Liver (tissue), 9 donors: ENCODE results near the gene CNOT8. TPM values are rescaled to one million over a fixed set of nuclear protein-coding genes. Genes with fewer than 3 reads are reported as not detected.

Source experiments
- DNase-seq: peaks from one replicate; pipeline ENCODE4 v3.0.0-alpha.2; 2017; ENCODE audit warnings: low spot score
- H3K27ac ChIP-seq, 2 donors: one replicate each; pipeline ENCODE4 v1.7.0; 2013; ENCODE audit warnings: inconsistent platforms in 2 of 2, low read length in 2 of 2, control low read depth in 1 of 2, low read depth in 1 of 2, mild to moderate bottlenecking in 1 of 2
- H3K27me3 ChIP-seq, 4 donors: one replicate each; pipeline versions ENCODE4 v1.6.1 to v1.7.0; 2013; ENCODE audit warnings: low read length in 3 of 4, inconsistent platforms in 1 of 4, mild to moderate bottlenecking in 1 of 4, moderate library complexity in 1 of 4; ENCODE audit not compliant: control insufficient read depth in 4 of 4, insufficient read depth in 4 of 4
- H3K36me3 ChIP-seq, 4 donors: one replicate each; pipeline versions ENCODE4 v1.6.1 to v1.7.0; 2013; ENCODE audit warnings: low read length in 3 of 4, mild to moderate bottlenecking in 3 of 4, low read depth in 1 of 4, moderate library complexity in 1 of 4; ENCODE audit not compliant: control insufficient read depth in 4 of 4, insufficient read depth in 3 of 4
- H3K4me1 ChIP-seq, 4 donors: one replicate each; pipeline versions ENCODE4 v1.6.1 to v1.7.0; 2013; ENCODE audit warnings: low read length in 3 of 4, mild to moderate bottlenecking in 3 of 4, moderate library complexity in 1 of 4; ENCODE audit not compliant: control insufficient read depth in 4 of 4, insufficient read depth in 4 of 4
- H3K4me3 ChIP-seq, 3 donors: one replicate each; pipeline versions ENCODE4 v1.6.1 to v1.7.0; 2013; ENCODE audit warnings: low read length in 3 of 3, control low read depth in 1 of 3, low read depth in 1 of 3, mild to moderate bottlenecking in 1 of 3
- H3K9ac ChIP-seq, 2 donors: one replicate each; pipeline ENCODE4 v1.7.0; 2013; ENCODE audit warnings: low read length in 2 of 2, mild to moderate bottlenecking in 2 of 2, moderate library complexity in 2 of 2, control low read depth in 1 of 2, low read depth in 1 of 2
- H3K9me3 ChIP-seq, 4 donors: one replicate each; pipeline versions ENCODE4 v1.6.1 to v1.7.0; 2013; ENCODE audit warnings: low read length in 3 of 4; ENCODE audit not compliant: control insufficient read depth in 4 of 4
- ATF3 ChIP-seq: IDR thresholded peaks from 2 replicates; pipeline ENCODE4 v1.6.1; 2016; ENCODE audit warnings: antibody characterized with exemption
- CTCF ChIP-seq: fragments of 150-350 bp; IDR thresholded peaks from 2 replicates; pipeline ENCODE4 v1.5.1; 2017; ENCODE audit warnings: improper control_type of control experiment, low read depth, low read length; ENCODE audit not compliant: missing input control
- EGR1 ChIP-seq, 2 donors: IDR thresholded peaks; 2 replicates each; pipeline ENCODE4 v1.6.1; 2016 to 2018; ENCODE audit warnings: antibody characterized with exemption in 2 of 2, low read depth in 2 of 2
- FOXA1 ChIP-seq: IDR thresholded peaks from 2 replicates; pipeline ENCODE4 v1.6.1; 2016; ENCODE audit warnings: antibody characterized with exemption
- FOXA2 ChIP-seq: IDR thresholded peaks from 2 replicates; pipeline ENCODE4 v1.6.1; 2016; ENCODE audit warnings: antibody characterized with exemption
- GABPA ChIP-seq, 2 donors: IDR thresholded peaks in 1 of 2; conservative IDR thresholded peaks in 1 of 2; 2 replicates each; pipeline ENCODE4 v1.6.1; 2016; ENCODE audit warnings: antibody characterized with exemption in 2 of 2, mild to moderate bottlenecking in 1 of 2, moderate library complexity in 1 of 2
- HNF4A ChIP-seq, 2 donors: conservative IDR thresholded peaks; 2 replicates each; pipeline ENCODE4 v1.6.1; 2016; ENCODE audit warnings: antibody characterized with exemption in 2 of 2, mild to moderate bottlenecking in 2 of 2
- HNF4G ChIP-seq: IDR thresholded peaks from 2 replicates; pipeline ENCODE4 v1.6.1; 2016; ENCODE audit warnings: antibody characterized with exemption
- JUND ChIP-seq, 2 donors: IDR thresholded peaks; 2 replicates each; pipeline ENCODE4 v1.6.1; 2016; ENCODE audit warnings: antibody characterized with exemption in 2 of 2
- MAX ChIP-seq: IDR thresholded peaks from 2 replicates; pipeline ENCODE4 v1.6.1; 2016; ENCODE audit warnings: antibody characterized with exemption
- NR2F2 ChIP-seq: IDR thresholded peaks from 2 replicates; pipeline ENCODE4 v1.6.1; 2016; ENCODE audit warnings: antibody characterized with exemption
- RAD21 ChIP-seq, 2 donors: IDR thresholded peaks; 2 replicates each; pipeline ENCODE4 v1.6.1; 2016; ENCODE audit warnings: antibody characterized with exemption in 2 of 2, mild to moderate bottlenecking in 2 of 2
- REST ChIP-seq: IDR thresholded peaks from 2 replicates; pipeline ENCODE4 v1.6.1; 2016; ENCODE audit warnings: antibody characterized with exemption, mild to moderate bottlenecking
- RXRA ChIP-seq, 2 donors: IDR thresholded peaks; 2 replicates each; pipeline ENCODE4 v1.6.1; 2017 to 2018; ENCODE audit warnings: antibody characterized with exemption in 2 of 2, mild to moderate bottlenecking in 1 of 2
- SP1 ChIP-seq: IDR thresholded peaks from 2 replicates; pipeline ENCODE4 v1.6.1; 2018; ENCODE audit warnings: antibody characterized with exemption, mild to moderate bottlenecking
- TAF1 ChIP-seq: conservative IDR thresholded peaks from 2 replicates; pipeline ENCODE4 v1.6.1; 2016; ENCODE audit warnings: antibody characterized with exemption, mild to moderate bottlenecking
- YY1 ChIP-seq: IDR thresholded peaks from 2 replicates; pipeline ENCODE4 v1.6.1; 2016; ENCODE audit warnings: antibody characterized with exemption, mild to moderate bottlenecking
- ZBTB33 ChIP-seq: IDR thresholded peaks from 2 replicates; pipeline ENCODE4 v1.6.1; 2016; ENCODE audit warnings: antibody characterized with exemption
- WGBS: extraction: QIAGEN DNeasy Blood & Tissue Kit; methylation state at CpG from one replicate; pipeline ENCODE4 v1.1.7; 2013; 5-methylcytosine and 5-hydroxymethylcytosine counted together
- polyA plus RNA-seq, 2 donors: library from polyadenylated mRNA; stranded (reverse) in 1 of 2; unstranded in 1 of 2; fragments of 200-250 nt in 1 of 2; fragments of >200 nt in 1 of 2; fragmentation: Nextera tagmentation in 1 of 2; extraction: Ambion mirVana in 1 of 2; gene quantifications; one replicate each; pipeline versions ENCODE4 v1.2.1 to v1.2.3, GENCODE V29; 2013 to 2015
- total RNA-seq, 2 donors: library from RNA; depleted of rRNA; stranded (reverse); fragments of >200 nt; gene quantifications; one replicate each; pipeline ENCODE4 v1.2.3, GENCODE V29; 2014
- donor health status: healthy.
- donor health status: healthy.
- donor health status: healthy.
- donor health status: healthy.
- donor health status: healthy.

CNOT8 gene
- total and polyA plus RNA-seq, 4 donors = 12.6 to 38.9 (median 20.8) TPM

- Histone ChIP-seq H3K9me3 (no peaks in the 10 kb centered on the region), H3K9ac (no peak overlapping the region), H3K4me1 (peaks cover 3 to 12% (median 8%) of the 10 kb centered on the region in 4 donors), H3K27me3 (no peaks in the 10 kb centered on the region), H3K36me3 (peaks cover 3 to 27% (median 21%) of the 10 kb centered on the region in 4 donors), H3K27ac (no peak overlapping the region), H3K4me3 (no peak overlapping the region)
- no peak for DNase-seq
- WGBS = 84% methylated on average over 4 of the region's 4 CpGs
- TF ChIP-seq EGR1 (IDR thresholded peaks at IDR 0.05; ENCODE audit: low read depth in 2 of 2) (no peak), SP1 (no peak), CTCF (no peak), HNF4G (no peak), FOXA2 (no peak), REST (no peak)
Observed at GRCh38 chr5:154830596-154830995, 27.8 kb upstream of the CNOT8 start.

- TF ChIP-seq ATF3 (no peak), HNF4G (no peak), RAD21 (IDR thresholded peaks at IDR 0.05) (no peak), TAF1 (no peak), ZBTB33 (no peak), MAX (no peak), EGR1 (IDR thresholded peaks at IDR 0.05; ENCODE audit: low read depth in 2 of 2) (no peak), SP1 (no peak), HNF4A (conservative IDR thresholded peaks at IDR 0.05) (no peak), YY1 (no peak), RXRA (IDR thresholded peaks at IDR 0.05) (no peak), NR2F2 (no peak), CTCF (no peak), REST (no peak), FOXA1 (no peak), GABPA (IDR thresholded peaks at IDR 0.05 in 1 of 2, conservative IDR thresholded peaks at IDR 0.05 in 1 of 2) (no peak), FOXA2 (no peak), JUND (IDR thresholded peaks at IDR 0.05) (no peak)
- DNase-seq = no peak
- Histone ChIP-seq H3K36me3 (peaks cover 3 to 26% (median 19%) of the 10 kb centered on the region in 4 donors), H3K4me1 (peaks cover 7 to 17% (median 10%) of the 10 kb centered on the region in 4 donors), H3K4me3 (no peak overlapping the region), H3K9me3 (no peaks in the 10 kb centered on the region), H3K27ac (no peak overlapping the region), H3K27me3 (no peaks in the 10 kb centered on the region), H3K9ac (no peak overlapping the region)
- whole genome bisulfite sequencing = 95% methylated on average over 7 of the region's 7 CpGs
Observed at GRCh38 chr5:154831451-154831850, 27.0 kb upstream of the CNOT8 start.
